ENCODE measurements around the gene CUL7. TPM values are rescaled to one million over a fixed set of nuclear protein-coding genes. Genes with fewer than 3 reads are reported as not detected.

The CUL7 gene
- total and polyA plus RNA-seq, 9 of the 15 experiments (the other 6 are each of a cell fraction or from before 2014, with no cell fraction given): 0.44 to 20.1 (median 8.6) TPM

- ATAC-seq: no peak
- TF ChIP-seq POLR2G (IDR thresholded peaks at IDR 0.05; ENCODE audit: low read depth, low read length): peak; percentile 50
- TF ChIP-seq RBFOX2 (IDR thresholded peaks at IDR 0.05; ENCODE audit: low read depth, low read length): peak; percentile 40; the same call in 1 of the 2 replicates
- TF ChIP-seq ZBTB8A (IDR thresholded peaks at IDR 0.05; ENCODE audit: partially characterized antibody): no peak
- Histone ChIP-seq H3K4me2 (ENCODE audit: insufficient read depth, low read length) (no peak overlapping the region), H3K27me3 (ENCODE audit: control insufficient read depth in 2 of 2, insufficient read depth in 2 of 2, low read length in 2 of 2) (no peaks in the 10 kb centered on the region), H3K4me1 (replicated peaks in 1 of 2; ENCODE audit: control insufficient read depth in 2 of 2, insufficient read depth in 2 of 2, low read length in 2 of 2) (peaks cover 0 to 10% of the 10 kb centered on the region in 2 experiments; a peak in 3 of 5 replicates), H3K4me3 (no peak overlapping the region), H3K9ac (ENCODE audit: insufficient read depth in 1 of 2, low read depth in 2 of 2, low read length in 2 of 2) (peak overlapping the region in 1 of 2 experiments; percentile 67; a peak in 2 of 4 replicates), H3K36me3 (ENCODE audit: control insufficient read depth, insufficient read depth, low read length) (peaks cover 75% of the 10 kb centered on the region), H2AFZ (ENCODE audit: low read depth, low read length) (no peak overlapping the region), H4K20me1 (replicated peaks; ENCODE audit: control insufficient read depth, insufficient read depth, low read length) (no peaks in the 10 kb centered on the region; the same call in 1 of the 2 replicates), H3K9me3 (replicated peaks; ENCODE audit: control insufficient read depth, insufficient read depth, low read depth, low read length) (no peaks in the 10 kb centered on the region), H3K9me1 (ENCODE audit: control insufficient read depth, insufficient read depth, low read length) (peaks cover 6% of the 10 kb centered on the region), H3K79me2 (ENCODE audit: control insufficient read depth, insufficient read depth, low read length) (no peaks in the 10 kb centered on the region), H3K27ac (ENCODE audit: extremely low read depth, low read depth, low read length) (no peak overlapping the region)
- no peak for FAIRE-seq
- ChIA-PET CTCF (ENCODE audit: low intra/inter-chr PET ratio) (no interaction called here), POLR2A (interaction anchor here (0.6 to 5.7 kb wide), 5 partner anchors 8 to 106 kb away, joined by 4 to 22 read pairs (median 6); partner anchors contain the start of genes CUL7 and RRP36)
- DNase-seq (ENCODE audit: extremely low read depth in 1 of 4, low spot score in 3 of 4): no peak
- WGBS (ENCODE audit: insufficient coverage, low coverage, missing lambda C conversion rate): 72% methylated on average over 9 of the region's 9 CpGs
- in situ Hi-C loops (cut with MboI) (no loop called here), intact Hi-C loops (cut with micrococcal nuclease) (no loop called here)
- no TSS peak for BruUV-seq (replicated peaks)
These were observed 15.9 kb downstream of the CUL7 start for GRCh38 chr6:43037706-43038105.

DNA sequence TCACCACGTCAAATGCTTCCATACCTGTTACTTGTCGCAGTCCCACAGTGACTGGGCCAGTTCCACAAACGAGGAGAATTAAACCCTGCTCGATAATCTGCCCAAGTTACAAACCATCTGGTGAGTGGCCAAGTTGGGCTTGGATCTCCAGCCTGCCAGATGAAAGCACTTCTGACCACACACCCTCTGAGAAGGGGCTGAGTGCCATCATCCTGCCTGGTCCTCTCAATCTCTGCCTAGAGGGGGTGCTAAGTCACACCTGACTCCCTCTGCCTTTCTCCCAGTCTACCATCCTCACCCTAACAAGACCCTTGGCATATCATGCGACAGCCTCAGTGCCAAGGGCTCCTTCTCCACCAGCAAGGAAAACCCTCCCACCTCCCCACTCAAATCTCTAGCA is 16.5 kb downstream of the CUL7 start:
- ATAC-seq: no peak
- in situ Hi-C loops (cut with MboI): no loop called here
- DNase-seq (ENCODE audit: extremely low read depth in 1 of 4, low spot score in 3 of 4): no peak
- no peak overlapping the region for H2AFZ ChIP-seq (ENCODE audit: low read depth, low read length)
- no peak overlapping the region for H3K27ac ChIP-seq (ENCODE audit: extremely low read depth, low read depth, low read length)
- H3K36me3 ChIP-seq (ENCODE audit: control insufficient read depth, insufficient read depth, low read length): peaks cover 76% of the 10 kb centered on the region
- no peaks in the 10 kb centered on the region for H3K79me2 ChIP-seq (ENCODE audit: control insufficient read depth, insufficient read depth, low read length)
- no peaks in the 10 kb centered on the region for H3K27me3 ChIP-seq (ENCODE audit: control insufficient read depth in 2 of 2, insufficient read depth in 2 of 2, low read length in 2 of 2)
- no peak for FAIRE-seq
- H3K4me3 ChIP-seq: no peak overlapping the region
- no peaks in the 10 kb centered on the region for H3K9me3 ChIP-seq (replicated peaks; ENCODE audit: control insufficient read depth, insufficient read depth, low read depth, low read length)
- H4K20me1 ChIP-seq (replicated peaks; ENCODE audit: control insufficient read depth, insufficient read depth, low read length): no peaks in the 10 kb centered on the region; the same call in 1 of the 2 replicates
- POLR2A ChIA-PET: interaction anchor here (0.6 to 5.7 kb wide), 6 partner anchors 10 to 145 kb away, joined by 3 to 22 read pairs (median 4); partner anchors contain the start of genes CUL7, CUL9 and RRP36
- CTCF ChIA-PET (ENCODE audit: low intra/inter-chr PET ratio): interaction anchor here (0.5 kb wide), 1 partner anchor 13 kb away, joined by 4 read pairs; no protein-coding TSS in a partner anchor
- peaks cover 6% of the 10 kb centered on the region for H3K9me1 ChIP-seq (ENCODE audit: control insufficient read depth, insufficient read depth, low read length)
- no peak overlapping the region for H3K4me2 ChIP-seq (ENCODE audit: insufficient read depth, low read length)
- peaks cover 0 to 10% of the 10 kb centered on the region in 2 experiments; a peak in 3 of 5 replicates for H3K4me1 ChIP-seq (replicated peaks in 1 of 2; ENCODE audit: control insufficient read depth in 2 of 2, insufficient read depth in 2 of 2, low read length in 2 of 2)
- 73% methylated on average over 5 of the region's 5 CpGs for WGBS (ENCODE audit: insufficient coverage, low coverage, missing lambda C conversion rate)
- BruUV-seq (replicated peaks): no TSS peak
- H3K9ac ChIP-seq (ENCODE audit: insufficient read depth in 1 of 2, low read depth in 2 of 2, low read length in 2 of 2): no peak overlapping the region
- intact Hi-C loops (cut with micrococcal nuclease): no loop called here
- no peak for TF ChIP-seq PTTG1 (tag; IDR thresholded peaks at IDR 0.05; ENCODE audit: low read depth)
- TF ChIP-seq, protein P1, sequence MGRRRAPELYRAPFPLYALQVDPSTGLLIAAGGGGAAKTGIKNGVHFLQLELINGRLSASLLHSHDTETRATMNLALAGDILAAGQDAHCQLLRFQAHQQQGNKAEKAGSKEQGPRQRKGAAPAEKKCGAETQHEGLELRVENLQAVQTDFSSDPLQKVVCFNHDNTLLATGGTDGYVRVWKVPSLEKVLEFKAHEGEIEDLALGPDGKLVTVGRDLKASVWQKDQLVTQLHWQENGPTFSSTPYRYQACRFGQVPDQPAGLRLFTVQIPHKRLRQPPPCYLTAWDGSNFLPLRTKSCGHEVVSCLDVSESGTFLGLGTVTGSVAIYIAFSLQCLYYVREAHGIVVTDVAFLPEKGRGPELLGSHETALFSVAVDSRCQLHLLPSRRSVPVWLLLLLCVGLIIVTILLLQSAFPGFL (CRISPR knock-in tag; IDR thresholded peaks at IDR 0.05): no peak
- TF ChIP-seq DNMT1 (IDR thresholded peaks at IDR 0.05): no peak
- TF ChIP-seq, protein P2, sequence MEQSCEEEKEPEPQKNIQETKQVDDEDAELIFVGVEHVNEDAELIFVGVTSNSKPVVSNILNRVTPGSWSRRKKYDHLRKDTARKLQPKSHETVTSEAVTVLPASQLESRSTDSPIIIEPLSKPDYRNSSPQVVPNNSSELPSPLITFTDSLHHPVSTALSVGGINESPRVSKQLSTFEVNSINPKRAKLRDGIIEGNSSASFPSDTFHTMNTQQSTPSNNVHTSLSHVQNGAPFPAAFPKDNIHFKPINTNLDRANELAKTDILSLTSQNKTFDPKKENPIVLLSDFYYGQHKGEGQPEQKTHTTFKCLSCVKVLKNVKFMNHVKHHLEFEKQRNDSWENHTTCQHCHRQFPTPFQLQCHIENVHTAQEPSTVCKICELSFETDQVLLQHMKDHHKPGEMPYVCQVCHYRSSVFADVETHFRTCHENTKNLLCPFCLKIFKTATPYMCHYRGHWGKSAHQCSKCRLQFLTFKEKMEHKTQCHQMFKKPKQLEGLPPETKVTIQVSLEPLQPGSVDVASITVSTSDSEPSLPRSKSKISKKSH (CRISPR knock-in tag; IDR thresholded peaks at IDR 0.05): no peak
- TF ChIP-seq CBX3 (IDR thresholded peaks at IDR 0.05; ENCODE audit: borderline replicate concordance in 1 of 2, low read length in 2 of 2): no peak
- TF ChIP-seq SFPQ (IDR thresholded peaks at IDR 0.05; ENCODE audit: low read depth, low read length): no peak
- no peak for TF ChIP-seq SRSF3 (IDR thresholded peaks at IDR 0.05; ENCODE audit: insufficient read depth, low read length)
